Prostate gland (tissue), 2 donors: ENCODE data around the gene TSHB. TPM values are rescaled to one million over a fixed set of nuclear protein-coding genes. Genes with fewer than 3 reads are reported as not detected.

ENCODE experiments used
- DNase-seq: peaks from one replicate; pipeline ENCODE4 v3.0.0-alpha.2; 2019; ENCODE audit warnings: low spot score
- H3K27ac ChIP-seq, 2 donors: fragments of 200-600 bp; sonication (generic); 2 replicates each; pipeline ENCODE4 v1.5.1; 2017 to 2019
- H3K27me3 ChIP-seq: fragments of 200-600 bp; sonication (generic); replicated peaks from 2 replicates; pipeline ENCODE4 v1.5.1; 2019; ENCODE audit not compliant: insufficient read depth
- H3K36me3 ChIP-seq, 2 donors: fragments of 200-600 bp; sonication (generic); 1 replicate in 1 of 2; 2 replicates in 1 of 2; pipeline versions ENCODE4 v1.5.1 to v1.8.1; 2017 to 2019
- H3K4me1 ChIP-seq: fragments of 200-600 bp; sonication (generic); replicated peaks from 2 replicates; pipeline ENCODE4 v1.5.1; 2019
- H3K4me3 ChIP-seq, 2 donors: fragments of 200-600 bp; sonication (generic); 2 replicates each; pipeline ENCODE4 v1.5.1; 2017 to 2019
- H3K9me3 ChIP-seq: fragments of 200-600 bp; sonication (generic); 2 replicates; pipeline ENCODE4 v1.5.1; 2017
- CTCF ChIP-seq, 4 experiments: fragments of 200-600 bp in 2 of 4; fragments of 450-650 bp in 2 of 4; sonication (generic) in 2 of 4; IDR thresholded peaks; 1 replicate in 3 of 4; 2 replicates in 1 of 4; pipeline ENCODE4 v1.5.1; 2016 to 2019; ENCODE audit warnings: antibody characterized with exemption in 4 of 4, mild to moderate bottlenecking in 2 of 4, moderate library complexity in 2 of 4
- POLR2A ChIP-seq: fragments of 450-650 bp; IDR thresholded peaks from one replicate; pipeline ENCODE4 v1.6.1; 2016; ENCODE audit warnings: antibody characterized with exemption, mild to moderate bottlenecking
- POLR2AphosphoS5 ChIP-seq: sonication (generic); formaldehyde crosslinking; IDR thresholded peaks from one replicate; pipeline ENCODE4 v1.6.1; 2017; ENCODE audit warnings: antibody characterized with exemption
- WGBS: methylation state at CpG from one replicate; pipeline ENCODE4 v1.1.5; 2018; 5-methylcytosine and 5-hydroxymethylcytosine counted together
- intact Hi-C: fragments of 100-400 bp; cut with DNase I; formaldehyde crosslinking; loops from one replicate; pipeline ENCODE4 v1.14.2; 2022
- total RNA-seq, 2 donors: library from RNA; depleted of rRNA; stranded (reverse); fragments of >200 nt; gene quantifications; one replicate each; pipeline ENCODE4 v1.1.0, GENCODE V29; 2016

Gene TSHB
- total RNA-seq, 2 donors from 2014 or later: not detected

DNA sequence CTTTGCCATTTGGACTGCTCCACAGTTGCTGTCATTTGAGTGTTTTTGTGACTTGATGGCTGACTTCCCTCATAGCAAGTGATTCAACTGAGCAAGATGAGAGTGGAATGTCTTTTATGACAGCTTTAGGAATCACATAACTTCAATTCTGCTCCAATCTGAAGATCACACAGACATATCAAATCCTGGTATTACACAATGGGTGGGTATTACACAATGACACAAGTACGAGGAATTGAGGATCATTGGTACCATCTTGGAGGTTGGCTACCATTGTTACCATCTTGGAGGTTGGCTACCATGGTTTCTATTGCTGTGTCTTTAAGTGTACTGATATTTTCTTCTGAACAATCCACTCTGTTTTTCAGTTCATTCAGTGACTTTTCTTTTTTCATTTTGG lies 8.5 kb upstream of the TSHB start:
- Histone ChIP-seq H3K4me3 (no peak overlapping the region), H3K36me3 (no peaks in the 10 kb centered on the region), H3K27ac (no peak overlapping the region), H3K4me1 (no peaks in the 10 kb centered on the region), H3K27me3 (no peaks in the 10 kb centered on the region), H3K9me3 (no peaks in the 10 kb centered on the region)
- intact Hi-C loops: no loop called here
- TF ChIP-seq CTCF (IDR thresholded peaks at IDR 0.05): no peak
- no peak for TF ChIP-seq POLR2A
- TF ChIP-seq POLR2AphosphoS5: no peak
- DNase-seq: no peak
- whole genome bisulfite sequencing: 80% methylated on average over 1 of the region's 1 CpG

GRCh38 chr1:115023593-115023992 lies 6.0 kb upstream of the TSHB start:
- Histone ChIP-seq H3K27me3 (no peaks in the 10 kb centered on the region), H3K36me3 (no peaks in the 10 kb centered on the region), H3K4me1 (no peaks in the 10 kb centered on the region), H3K4me3 (no peak overlapping the region), H3K27ac (no peak overlapping the region), H3K9me3 (no peaks in the 10 kb centered on the region)
- no peak for TF ChIP-seq POLR2A
- no peak for TF ChIP-seq POLR2AphosphoS5
- no peak for TF ChIP-seq CTCF (IDR thresholded peaks at IDR 0.05)
- no peak for DNase-seq
- intact Hi-C loops: no loop called here

DNA sequence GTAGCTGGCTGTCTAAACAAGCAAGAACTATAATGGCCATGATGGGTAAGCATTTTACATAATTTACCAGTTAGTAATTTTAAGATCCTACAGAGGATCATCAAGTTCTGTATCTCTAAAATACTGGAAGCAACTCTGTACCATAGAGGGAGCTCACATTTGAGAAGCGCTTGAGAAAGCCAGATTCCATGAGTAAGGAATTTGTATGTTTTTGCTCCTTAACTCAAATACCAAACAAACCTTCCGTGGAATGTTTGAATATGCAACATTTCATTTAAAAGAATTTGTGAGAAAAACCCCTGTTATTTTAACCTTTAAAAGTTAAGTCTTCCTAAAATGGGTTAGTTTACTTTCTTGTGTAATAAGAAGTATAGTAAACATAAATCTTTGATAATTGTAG lies 2.0 kb downstream of the TSHB start:
- no peak for TF ChIP-seq POLR2AphosphoS5
- no peak for TF ChIP-seq POLR2A
- no peak for TF ChIP-seq CTCF (IDR thresholded peaks at IDR 0.05)
- H3K4me3 ChIP-seq: no peak overlapping the region
- H3K36me3 ChIP-seq: no peaks in the 10 kb centered on the region
- H3K4me1 ChIP-seq: no peaks in the 10 kb centered on the region
- 68% methylated on average over 2 of the region's 2 CpGs for whole genome bisulfite sequencing
- no peaks in the 10 kb centered on the region for H3K9me3 ChIP-seq
- no peak overlapping the region for H3K27ac ChIP-seq
- intact Hi-C loops: no loop called here
- no peaks in the 10 kb centered on the region for H3K27me3 ChIP-seq
- DNase-seq: no peak

DNA sequence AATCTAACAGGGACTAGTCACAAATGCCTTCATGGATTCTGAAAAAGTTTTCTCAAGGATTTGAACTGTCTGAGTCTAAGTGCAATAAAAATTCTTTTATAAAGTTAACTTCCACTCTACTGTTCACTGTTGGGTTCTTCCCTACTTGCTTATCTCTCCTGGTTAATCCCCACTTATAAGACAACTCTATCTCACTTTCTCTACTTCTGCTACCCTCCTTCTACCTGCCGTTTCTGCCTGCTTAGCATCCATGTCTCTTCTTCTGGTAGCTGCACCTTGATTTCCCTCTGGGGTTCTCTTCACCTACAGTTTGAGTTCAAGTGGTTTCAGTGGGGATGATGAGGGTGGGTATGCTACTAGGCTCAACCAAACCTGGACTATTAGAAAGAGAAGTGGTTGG lies 6.0 kb downstream of the TSHB start:
- Histone ChIP-seq H3K27ac (no peak overlapping the region), H3K36me3 (no peaks in the 10 kb centered on the region), H3K4me1 (no peaks in the 10 kb centered on the region), H3K9me3 (no peaks in the 10 kb centered on the region), H3K27me3 (no peaks in the 10 kb centered on the region), H3K4me3 (no peak overlapping the region)
- intact Hi-C loops: no loop called here
- TF ChIP-seq CTCF (IDR thresholded peaks at IDR 0.05) (no peak), POLR2AphosphoS5 (no peak), POLR2A (no peak)
- no peak for DNase-seq
- WGBS: 92% methylated on average over 1 of the region's 1 CpG

DNA sequence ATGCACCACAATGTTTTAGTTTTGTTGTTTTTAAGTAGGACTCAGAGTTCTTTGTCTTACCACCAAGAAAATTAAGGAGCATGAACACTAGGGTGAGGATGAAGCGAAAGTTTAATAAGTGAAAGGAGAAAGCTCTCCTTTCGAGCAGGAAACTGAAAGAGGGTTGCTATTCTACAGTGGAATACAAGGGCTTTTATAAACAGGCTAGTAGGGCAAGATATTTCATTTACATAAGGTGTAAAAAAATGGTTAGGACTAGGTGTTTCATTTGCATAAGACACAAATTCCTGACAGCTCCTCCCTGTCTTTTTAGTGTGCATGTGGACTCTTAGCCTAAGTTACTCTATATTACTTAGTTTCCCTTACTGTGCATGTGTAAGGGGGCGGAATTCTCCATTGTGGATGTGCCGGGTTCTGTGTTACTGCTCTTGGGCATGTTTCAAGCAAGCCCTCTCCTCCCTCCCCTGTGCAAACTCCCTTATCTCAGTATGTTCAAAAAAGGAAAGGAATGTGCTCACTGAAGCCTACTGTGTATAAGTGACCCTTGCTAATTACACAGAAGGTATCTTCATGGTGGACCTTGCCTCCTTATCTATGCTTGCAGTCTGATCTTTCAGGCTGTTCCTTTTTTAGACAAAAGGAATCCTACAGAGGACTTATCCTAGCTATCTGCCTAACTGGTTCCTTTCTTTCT lies 7.3 kb downstream of the TSHB start:
- Histone ChIP-seq H3K4me1 (no peaks in the 10 kb centered on the region), H3K4me3 (no peak overlapping the region), H3K36me3 (no peaks in the 10 kb centered on the region), H3K9me3 (no peaks in the 10 kb centered on the region), H3K27me3 (no peaks in the 10 kb centered on the region), H3K27ac (no peak overlapping the region)
- intact Hi-C loops: no loop called here
- TF ChIP-seq POLR2AphosphoS5 (no peak), CTCF (IDR thresholded peaks at IDR 0.05) (no peak), POLR2A (no peak)
- WGBS: 57% methylated on average over 4 of the region's 4 CpGs
- no peak for DNase-seq
